GM18499 (cell line): ENCODE data around the gene RBM23.
"Not testable (repeated sequence)": the region's sequence is repeated elsewhere in the genome, so short reads cannot be mapped to it uniquely, and the experiment has no call there.

Experiments
- ATAC-seq: cut with Tn5 transposase; IDR thresholded peaks from one replicate; pipeline ENCODE4 v1.9.1; 2021; ENCODE audit warnings: moderate number of reproducible peaks; ENCODE audit not compliant: insufficient read depth, unreplicated experiment

RBM23 gene

GRCh38 chr14:22870811-22871223 is 48.1 kb downstream of the RBM23 start:
- peak; percentile 41 for ATAC-seq

GRCh38 chr14:22866874-22867273 is 52.1 kb downstream of the RBM23 start:
- ATAC-seq = no peak

GRCh38 chr14:22865424-22866405 is 53.2 kb downstream of the RBM23 start:
- no peak for ATAC-seq

- no peak for ATAC-seq
These were observed 54.0 kb downstream of the RBM23 start for GRCh38 chr14:22864979-22865378.

- no peak for ATAC-seq
These were observed 57.3 kb downstream of the RBM23 start for GRCh38 chr14:22861651-22862050.

- not testable (repeated sequence) for ATAC-seq
These were observed 58.6 kb downstream of the RBM23 start for GRCh38 chr14:22860377-22860776.

GRCh38 chr14:22856428-22856827 is 62.5 kb downstream of the RBM23 start:
- no peak for ATAC-seq

GRCh38 chr14:22854963-22855724 is 63.8 kb downstream of the RBM23 start:
- ATAC-seq = no peak

- not testable (repeated sequence) for ATAC-seq
These were observed 64.7 kb downstream of the RBM23 start for GRCh38 chr14:22854296-22854695.

GRCh38 chr14:22852940-22853767 is 65.8 kb downstream of the RBM23 start:
- peak; percentile 55 for ATAC-seq

GRCh38 chr14:22852599-22852939 is 66.4 kb downstream of the RBM23 start:
- ATAC-seq = no peak

GRCh38 chr14:22852178-22852577 is 66.8 kb downstream of the RBM23 start:
- ATAC-seq = not testable (repeated sequence)

GRCh38 chr14:22850944-22851764 is 67.8 kb downstream of the RBM23 start:
- ATAC-seq = no peak

GRCh38 chr14:22849212-22849819 is 69.6 kb downstream of the RBM23 start:
- no peak for ATAC-seq

- no peak for ATAC-seq
These were observed 70.4 kb downstream of the RBM23 start for GRCh38 chr14:22848351-22849164.

- ATAC-seq = no peak
These were observed 71.1 kb downstream of the RBM23 start for GRCh38 chr14:22847661-22848341.

- no peak for ATAC-seq
These were observed 72.1 kb downstream of the RBM23 start for GRCh38 chr14:22846811-22847307.
